Daoy (cell line): ENCODE measurements around the gene HSD17B7. TPM values are rescaled to one million over a fixed set of nuclear protein-coding genes. Genes with fewer than 3 reads are reported as not detected.
"Not testable (repeated sequence)": the region's sequence is repeated elsewhere in the genome, so short reads cannot be mapped to it uniquely, and the experiment has no call there.

Source experiments
- DNase-seq: peaks from one replicate; pipeline ENCODE4 v3.0.0-alpha.2; 2015; ENCODE audit warnings: low read depth
- total RNA-seq: library from RNA; depleted of rRNA; stranded (reverse); fragments of >200 nt; shearing (Covaris generic); gene quantifications from 2 replicates; pipeline ENCODE4 v1.2.3, GENCODE V29; 2014; rRNA removed

The HSD17B7 gene
- 10.6 and 11.8 TPM in 2 replicates for total RNA-seq

- peak; percentile 72 for DNase-seq
Observed at GRCh38 chr1:162790303-162790984, at the start of gene HSD17B7. Gene HSD17B7, plus strand, starts transcription at chr1:162790702. Its CDS starts 99 bp downstream, at chr1:162790801.

GRCh38 chr1:162740755-162741154 lies 49.7 kb upstream of the HSD17B7 start:
- no peak for DNase-seq

- DNase-seq = no peak
Observed at GRCh38 chr1:162741574-162741973, 48.9 kb upstream of the HSD17B7 start.

- not testable (repeated sequence) for DNase-seq
Observed at GRCh38 chr1:162746264-162746942, 44.1 kb upstream of the HSD17B7 start.

- DNase-seq = no peak
Observed at GRCh38 chr1:162753001-162753658, 37.4 kb upstream of the HSD17B7 start.

GRCh38 chr1:162753998-162754585 lies 36.4 kb upstream of the HSD17B7 start:
- DNase-seq = no peak

GRCh38 chr1:162755306-162755705 lies 35.2 kb upstream of the HSD17B7 start:
- DNase-seq = peak; percentile 19

GRCh38 chr1:162756523-162756922 lies 34.0 kb upstream of the HSD17B7 start:
- peak; percentile 46 for DNase-seq

GRCh38 chr1:162757476-162757875 lies 33.0 kb upstream of the HSD17B7 start:
- DNase-seq = no peak

- no peak for DNase-seq
Observed at GRCh38 chr1:162765788-162766187, 24.7 kb upstream of the HSD17B7 start.

GRCh38 chr1:162772571-162773154 lies 17.8 kb upstream of the HSD17B7 start:
- DNase-seq = no peak

GRCh38 chr1:162774007-162774406 lies 16.5 kb upstream of the HSD17B7 start:
- DNase-seq = no peak

- no peak for DNase-seq
Observed at GRCh38 chr1:162779043-162779442, 11.5 kb upstream of the HSD17B7 start.

- no peak for DNase-seq
Observed at GRCh38 chr1:162782671-162783070, 7.8 kb upstream of the HSD17B7 start.

- not testable (repeated sequence) for DNase-seq
Observed at GRCh38 chr1:162784926-162785325, 5.6 kb upstream of the HSD17B7 start.

GRCh38 chr1:162788783-162789182 lies 1.7 kb upstream of the HSD17B7 start:
- peak; percentile 10 for DNase-seq

- DNase-seq = peak; percentile 7
Observed at GRCh38 chr1:162790985-162791357, 469 bp downstream of the HSD17B7 start.

- not testable (repeated sequence) for DNase-seq
Observed at GRCh38 chr1:162794284-162794683, 3.8 kb downstream of the HSD17B7 start.

- DNase-seq = not testable (repeated sequence)
Observed at GRCh38 chr1:162796617-162797279, 6.2 kb downstream of the HSD17B7 start.

- DNase-seq = peak; percentile 64
Observed at GRCh38 chr1:162799995-162800830, 9.7 kb downstream of the HSD17B7 start.
